ENCODE measurements around the gene NTM. TPM values are rescaled to one million over a fixed set of nuclear protein-coding genes. Genes with fewer than 3 reads are reported as not detected.

Gene NTM
- polyA plus RNA-seq, 1 donor (not counting 4 experiments of a cell fraction or from before 2014, with no cell fraction given), result 47.9 TPM

- DNase-seq (ENCODE audit: low read depth, low spot score), result no peak
- Histone ChIP-seq H2AFZ (ENCODE audit: control insufficient read depth, low read length) (no peak overlapping the region), H3K27me3 (ENCODE audit: control insufficient read depth, extremely low read depth, insufficient read depth, low read length) (no peaks in the 10 kb centered on the region), H3K4me1 (ENCODE audit: control insufficient read depth, extremely low read depth, insufficient read depth, low read length) (peaks cover 5% of the 10 kb centered on the region), H3K36me3 (ENCODE audit: control insufficient read depth in 2 of 2, extremely low read depth in 1 of 2, insufficient read depth in 2 of 2, low read length in 2 of 2) (peaks cover 0 to 4% of the 10 kb centered on the region in 2 experiments), H3K9me3 (ENCODE audit: control insufficient read depth, low read depth, low read length) (no peaks in the 10 kb centered on the region), H3K9ac (ENCODE audit: control insufficient read depth, extremely low read depth, insufficient read depth, low read length) (no peak overlapping the region), H3K4me3 (ENCODE audit: control insufficient read depth in 2 of 3, extremely low read depth in 1 of 3, insufficient read depth in 2 of 3, low read depth in 1 of 3, low read length in 3 of 3) (no peak overlapping the region), H3K27ac (ENCODE audit: control insufficient read depth, insufficient read depth, low read length) (no peak overlapping the region), H3K4me2 (ENCODE audit: control insufficient read depth, extremely low read depth, insufficient read depth, low read depth, low read length) (no peak overlapping the region), H4K20me1 (ENCODE audit: control insufficient read depth, extremely low read depth, insufficient read depth, low read length) (no peaks in the 10 kb centered on the region), H3K79me2 (ENCODE audit: control insufficient read depth, insufficient read depth, low read length) (peaks cover 4% of the 10 kb centered on the region), H3K9me1 (ENCODE audit: control insufficient read depth, extremely low read depth, insufficient read depth, low read length) (no peaks in the 10 kb centered on the region)
- dilution Hi-C loops (cut with MboI; ENCODE audit: extremely low pct_ligation_motif_present, low sequenced_read_pairs), result no loop called here
- no peak for FAIRE-seq
- TF ChIP-seq CTCF (optimal IDR thresholded peaks at IDR 0.05 in 1 of 3, IDR thresholded peaks at IDR 0.05 in 1 of 3, conservative IDR thresholded peaks at IDR 0.05 in 1 of 3; ENCODE audit: extremely low read depth in 1 of 3, insufficient read depth in 2 of 3, low read length in 3 of 3) (no peak), EZH2 (IDR thresholded peaks at IDR 0.05; ENCODE audit: low read length) (no peak)
Measured at GRCh38 chr11:131951121-131951520, 580.7 kb downstream of the NTM start.

GRCh38 chr11:131954146-131954545 lies 583.7 kb downstream of the NTM start:
- Histone ChIP-seq H3K4me3 (ENCODE audit: control insufficient read depth in 2 of 3, extremely low read depth in 1 of 3, insufficient read depth in 2 of 3, low read depth in 1 of 3, low read length in 3 of 3) (no peak overlapping the region), H3K4me2 (ENCODE audit: control insufficient read depth, extremely low read depth, insufficient read depth, low read depth, low read length) (no peak overlapping the region), H4K20me1 (ENCODE audit: control insufficient read depth, extremely low read depth, insufficient read depth, low read length) (no peaks in the 10 kb centered on the region), H3K27me3 (ENCODE audit: control insufficient read depth, extremely low read depth, insufficient read depth, low read length) (no peaks in the 10 kb centered on the region), H3K9me3 (ENCODE audit: control insufficient read depth, low read depth, low read length) (no peaks in the 10 kb centered on the region), H3K9me1 (ENCODE audit: control insufficient read depth, extremely low read depth, insufficient read depth, low read length) (no peaks in the 10 kb centered on the region), H3K27ac (ENCODE audit: control insufficient read depth, insufficient read depth, low read length) (no peak overlapping the region), H3K9ac (ENCODE audit: control insufficient read depth, extremely low read depth, insufficient read depth, low read length) (no peak overlapping the region), H3K4me1 (ENCODE audit: control insufficient read depth, extremely low read depth, insufficient read depth, low read length) (peaks cover 8% of the 10 kb centered on the region), H3K79me2 (ENCODE audit: control insufficient read depth, insufficient read depth, low read length) (peaks cover 6% of the 10 kb centered on the region), H2AFZ (ENCODE audit: control insufficient read depth, low read length) (no peak overlapping the region), H3K36me3 (ENCODE audit: control insufficient read depth in 2 of 2, extremely low read depth in 1 of 2, insufficient read depth in 2 of 2, low read length in 2 of 2) (no peaks in the 10 kb centered on the region)
- FAIRE-seq (no peak), DNase-seq (ENCODE audit: low read depth, low spot score) (no peak)
- dilution Hi-C loops (cut with MboI; ENCODE audit: extremely low pct_ligation_motif_present, low sequenced_read_pairs), result no loop called here
- TF ChIP-seq CTCF (optimal IDR thresholded peaks at IDR 0.05 in 1 of 3, IDR thresholded peaks at IDR 0.05 in 1 of 3, conservative IDR thresholded peaks at IDR 0.05 in 1 of 3; ENCODE audit: extremely low read depth in 1 of 3, insufficient read depth in 2 of 3, low read length in 3 of 3), result no peak
- no peak for TF ChIP-seq EZH2 (IDR thresholded peaks at IDR 0.05; ENCODE audit: low read length)
